Liver (tissue), 9 donors: Measurements from ENCODE around the gene KRTAP22-1. TPM values are rescaled to one million over a fixed set of nuclear protein-coding genes. Genes with fewer than 3 reads are reported as not detected.

Source experiments
- DNase-seq: peaks from one replicate; pipeline ENCODE4 v3.0.0-alpha.2; 2017; ENCODE audit warnings: low spot score
- H3K27ac ChIP-seq, 2 donors: one replicate each; pipeline ENCODE4 v1.7.0; 2013; ENCODE audit warnings: inconsistent platforms in 2 of 2, low read length in 2 of 2, control low read depth in 1 of 2, low read depth in 1 of 2, mild to moderate bottlenecking in 1 of 2
- H3K27me3 ChIP-seq, 4 donors: one replicate each; pipeline versions ENCODE4 v1.6.1 to v1.7.0; 2013; ENCODE audit warnings: low read length in 3 of 4, inconsistent platforms in 1 of 4, mild to moderate bottlenecking in 1 of 4, moderate library complexity in 1 of 4; ENCODE audit not compliant: control insufficient read depth in 4 of 4, insufficient read depth in 4 of 4
- H3K36me3 ChIP-seq, 4 donors: one replicate each; pipeline versions ENCODE4 v1.6.1 to v1.7.0; 2013; ENCODE audit warnings: low read length in 3 of 4, mild to moderate bottlenecking in 3 of 4, low read depth in 1 of 4, moderate library complexity in 1 of 4; ENCODE audit not compliant: control insufficient read depth in 4 of 4, insufficient read depth in 3 of 4
- H3K4me1 ChIP-seq, 4 donors: one replicate each; pipeline versions ENCODE4 v1.6.1 to v1.7.0; 2013; ENCODE audit warnings: low read length in 3 of 4, mild to moderate bottlenecking in 3 of 4, moderate library complexity in 1 of 4; ENCODE audit not compliant: control insufficient read depth in 4 of 4, insufficient read depth in 4 of 4
- H3K4me3 ChIP-seq, 3 donors: one replicate each; pipeline versions ENCODE4 v1.6.1 to v1.7.0; 2013; ENCODE audit warnings: low read length in 3 of 3, control low read depth in 1 of 3, low read depth in 1 of 3, mild to moderate bottlenecking in 1 of 3
- H3K9ac ChIP-seq, 2 donors: one replicate each; pipeline ENCODE4 v1.7.0; 2013; ENCODE audit warnings: low read length in 2 of 2, mild to moderate bottlenecking in 2 of 2, moderate library complexity in 2 of 2, control low read depth in 1 of 2, low read depth in 1 of 2
- H3K9me3 ChIP-seq, 4 donors: one replicate each; pipeline versions ENCODE4 v1.6.1 to v1.7.0; 2013; ENCODE audit warnings: low read length in 3 of 4; ENCODE audit not compliant: control insufficient read depth in 4 of 4
- ATF3 ChIP-seq: IDR thresholded peaks from 2 replicates; pipeline ENCODE4 v1.6.1; 2016; ENCODE audit warnings: antibody characterized with exemption
- CTCF ChIP-seq: fragments of 150-350 bp; IDR thresholded peaks from 2 replicates; pipeline ENCODE4 v1.5.1; 2017; ENCODE audit warnings: improper control_type of control experiment, low read depth, low read length; ENCODE audit not compliant: missing input control
- EGR1 ChIP-seq, 2 donors: IDR thresholded peaks; 2 replicates each; pipeline ENCODE4 v1.6.1; 2016 to 2018; ENCODE audit warnings: antibody characterized with exemption in 2 of 2, low read depth in 2 of 2
- FOXA1 ChIP-seq: IDR thresholded peaks from 2 replicates; pipeline ENCODE4 v1.6.1; 2016; ENCODE audit warnings: antibody characterized with exemption
- FOXA2 ChIP-seq: IDR thresholded peaks from 2 replicates; pipeline ENCODE4 v1.6.1; 2016; ENCODE audit warnings: antibody characterized with exemption
- GABPA ChIP-seq, 2 donors: IDR thresholded peaks in 1 of 2; conservative IDR thresholded peaks in 1 of 2; 2 replicates each; pipeline ENCODE4 v1.6.1; 2016; ENCODE audit warnings: antibody characterized with exemption in 2 of 2, mild to moderate bottlenecking in 1 of 2, moderate library complexity in 1 of 2
- HNF4A ChIP-seq, 2 donors: conservative IDR thresholded peaks; 2 replicates each; pipeline ENCODE4 v1.6.1; 2016; ENCODE audit warnings: antibody characterized with exemption in 2 of 2, mild to moderate bottlenecking in 2 of 2
- HNF4G ChIP-seq: IDR thresholded peaks from 2 replicates; pipeline ENCODE4 v1.6.1; 2016; ENCODE audit warnings: antibody characterized with exemption
- JUND ChIP-seq, 2 donors: IDR thresholded peaks; 2 replicates each; pipeline ENCODE4 v1.6.1; 2016; ENCODE audit warnings: antibody characterized with exemption in 2 of 2
- MAX ChIP-seq: IDR thresholded peaks from 2 replicates; pipeline ENCODE4 v1.6.1; 2016; ENCODE audit warnings: antibody characterized with exemption
- NR2F2 ChIP-seq: IDR thresholded peaks from 2 replicates; pipeline ENCODE4 v1.6.1; 2016; ENCODE audit warnings: antibody characterized with exemption
- RAD21 ChIP-seq, 2 donors: IDR thresholded peaks; 2 replicates each; pipeline ENCODE4 v1.6.1; 2016; ENCODE audit warnings: antibody characterized with exemption in 2 of 2, mild to moderate bottlenecking in 2 of 2
- REST ChIP-seq: IDR thresholded peaks from 2 replicates; pipeline ENCODE4 v1.6.1; 2016; ENCODE audit warnings: antibody characterized with exemption, mild to moderate bottlenecking
- RXRA ChIP-seq, 2 donors: IDR thresholded peaks; 2 replicates each; pipeline ENCODE4 v1.6.1; 2017 to 2018; ENCODE audit warnings: antibody characterized with exemption in 2 of 2, mild to moderate bottlenecking in 1 of 2
- SP1 ChIP-seq: IDR thresholded peaks from 2 replicates; pipeline ENCODE4 v1.6.1; 2018; ENCODE audit warnings: antibody characterized with exemption, mild to moderate bottlenecking
- TAF1 ChIP-seq: conservative IDR thresholded peaks from 2 replicates; pipeline ENCODE4 v1.6.1; 2016; ENCODE audit warnings: antibody characterized with exemption, mild to moderate bottlenecking
- YY1 ChIP-seq: IDR thresholded peaks from 2 replicates; pipeline ENCODE4 v1.6.1; 2016; ENCODE audit warnings: antibody characterized with exemption, mild to moderate bottlenecking
- ZBTB33 ChIP-seq: IDR thresholded peaks from 2 replicates; pipeline ENCODE4 v1.6.1; 2016; ENCODE audit warnings: antibody characterized with exemption
- WGBS: extraction: QIAGEN DNeasy Blood & Tissue Kit; methylation state at CpG from one replicate; pipeline ENCODE4 v1.1.7; 2013; 5-methylcytosine and 5-hydroxymethylcytosine counted together
- polyA plus RNA-seq, 2 donors: library from polyadenylated mRNA; stranded (reverse) in 1 of 2; unstranded in 1 of 2; fragments of 200-250 nt in 1 of 2; fragments of >200 nt in 1 of 2; fragmentation: Nextera tagmentation in 1 of 2; extraction: Ambion mirVana in 1 of 2; gene quantifications; one replicate each; pipeline versions ENCODE4 v1.2.1 to v1.2.3, GENCODE V29; 2013 to 2015
- total RNA-seq, 2 donors: library from RNA; depleted of rRNA; stranded (reverse); fragments of >200 nt; gene quantifications; one replicate each; pipeline ENCODE4 v1.2.3, GENCODE V29; 2014
- donor health status: healthy.
- donor health status: healthy.
- donor health status: healthy.
- donor health status: healthy.
- donor health status: healthy.

KRTAP22-1 gene
- total and polyA plus RNA-seq, 4 donors, result not detected

GRCh38 chr21:30629200-30629599, 28.3 kb downstream of the KRTAP22-1 start:
- Histone ChIP-seq H3K36me3 (no peaks in the 10 kb centered on the region), H3K27me3 (no peaks in the 10 kb centered on the region), H3K4me3 (no peak overlapping the region), H3K4me1 (no peaks in the 10 kb centered on the region), H3K9me3 (no peaks in the 10 kb centered on the region), H3K27ac (no peak overlapping the region), H3K9ac (no peak overlapping the region)
- DNase-seq, result no peak
- 35% methylated on average over 1 of the region's 1 CpG for WGBS
- no peak for TF ChIP-seq GABPA (IDR thresholded peaks at IDR 0.05 in 1 of 2, conservative IDR thresholded peaks at IDR 0.05 in 1 of 2)
- TF ChIP-seq TAF1, result no peak
- no peak for TF ChIP-seq ZBTB33
- no peak for TF ChIP-seq EGR1 (IDR thresholded peaks at IDR 0.05; ENCODE audit: low read depth in 2 of 2)
- no peak for TF ChIP-seq SP1
- TF ChIP-seq HNF4A (conservative IDR thresholded peaks at IDR 0.05), result no peak
- no peak for TF ChIP-seq FOXA1
- TF ChIP-seq JUND (IDR thresholded peaks at IDR 0.05), result no peak
- no peak for TF ChIP-seq ATF3
- TF ChIP-seq CTCF, result no peak
- TF ChIP-seq REST, result no peak
- no peak for TF ChIP-seq YY1
- no peak for TF ChIP-seq HNF4G
- no peak for TF ChIP-seq MAX
- no peak for TF ChIP-seq RXRA (IDR thresholded peaks at IDR 0.05)
- TF ChIP-seq FOXA2, result no peak
- TF ChIP-seq NR2F2, result no peak
- no peak for TF ChIP-seq RAD21 (IDR thresholded peaks at IDR 0.05)
